NCI-H460 (cell line): ENCODE results near the gene CRIP2. TPM values are rescaled to one million over a fixed set of nuclear protein-coding genes. Genes with fewer than 3 reads are reported as not detected.

ENCODE experiments used
- DNase-seq: peaks from one replicate; pipeline ENCODE4 v3.0.0-alpha.2; 2016; ENCODE audit warnings: low read depth; ENCODE audit errors: extremely low read depth
- total RNA-seq: library from RNA; depleted of rRNA; stranded (reverse); fragments of >200 nt; shearing (Covaris generic); gene quantifications from 2 replicates; pipeline ENCODE4 v1.2.3, GENCODE V29; 2014

The CRIP2 gene
- total RNA-seq, 1 experiment from 2014 or later = 13.6 TPM

GRCh38 chr14:105475269-105476096 is 862 bp downstream of the CRIP2 start:
- no peak for DNase-seq

GRCh38 chr14:105476097-105476830 is 1.6 kb downstream of the CRIP2 start:
- DNase-seq = no peak

GRCh38 chr14:105476831-105477659 is 2.4 kb downstream of the CRIP2 start:
- DNase-seq = no peak

GRCh38 chr14:105477660-105478397 is 3.2 kb downstream of the CRIP2 start:
- no peak for DNase-seq

- no peak for DNase-seq
Measured at GRCh38 chr14:105478398-105479251, 4.0 kb downstream of the CRIP2 start.

GRCh38 chr14:105479431-105480158 is 5.0 kb downstream of the CRIP2 start:
- DNase-seq = no peak

GRCh38 chr14:105480199-105480746 is 5.7 kb downstream of the CRIP2 start:
- no peak for DNase-seq

GRCh38 chr14:105480807-105481801 is 6.5 kb downstream of the CRIP2 start:
- peak; percentile 84 for DNase-seq

GRCh38 chr14:105481886-105482457 is 7.4 kb downstream of the CRIP2 start:
- DNase-seq = peak; percentile 93

GRCh38 chr14:105482486-105483110 is 8.0 kb downstream of the CRIP2 start:
- no peak for DNase-seq

- no peak for DNase-seq
Measured at GRCh38 chr14:105483300-105484068, 8.9 kb downstream of the CRIP2 start.

GRCh38 chr14:105484069-105484996 is 9.7 kb downstream of the CRIP2 start:
- DNase-seq = no peak

GRCh38 chr14:105484997-105485393 is 10.4 kb downstream of the CRIP2 start:
- no peak for DNase-seq

GRCh38 chr14:105485739-105486162 is 11.1 kb downstream of the CRIP2 start:
- peak; percentile 67 for DNase-seq
